Testis (tissue), 2 donors: ENCODE measurements around the gene IDH3B.

Source experiments
- CTCF ChIP-seq, 3 experiments: fragments of 450-650 bp in 2 of 3; fragments of 200-600 bp in 1 of 3; sonication (generic) in 1 of 3; IDR thresholded peaks; one replicate each; pipeline ENCODE4 v1.5.1; 2016 to 2019; ENCODE audit warnings: antibody characterized with exemption in 3 of 3, mild to moderate bottlenecking in 2 of 3, moderate library complexity in 1 of 3
- POLR2A ChIP-seq: fragments of 450-650 bp; IDR thresholded peaks from one replicate; pipeline ENCODE4 v1.6.1; 2017; ENCODE audit warnings: antibody characterized with exemption, mild to moderate bottlenecking, moderate library complexity

GRCh38 chr20:2698186-2698817 is 34.3 kb upstream of the IDH3B start:
- TF ChIP-seq POLR2A (no peak), CTCF (IDR thresholded peaks at IDR 0.05) (no peak)
